Daoy (cell line): ENCODE measurements around the gene RBPJ. TPM values are rescaled to one million over a fixed set of nuclear protein-coding genes. Genes with fewer than 3 reads are reported as not detected.
A peak's percentile ranks its signal among the peaks of the same experiment; 100 is the strongest.

Source experiments
- DNase-seq: peaks from one replicate; pipeline ENCODE4 v3.0.0-alpha.2; 2015; ENCODE audit warnings: low read depth
- total RNA-seq: library from RNA; depleted of rRNA; stranded (reverse); fragments of >200 nt; shearing (Covaris generic); gene quantifications from 2 replicates; pipeline ENCODE4 v1.2.3, GENCODE V29; 2014; rRNA removed

The RBPJ gene
- total RNA-seq: 33.9 and 78.3 TPM in 2 replicates

- DNase-seq: peak; percentile 96
These were observed at the start of gene RBPJ for GRCh38 chr4:26320538-26321372. RBPJ (plus strand) TSS chr4:26321014; CDS start chr4:26321029, 15 bp downstream.

DNA sequence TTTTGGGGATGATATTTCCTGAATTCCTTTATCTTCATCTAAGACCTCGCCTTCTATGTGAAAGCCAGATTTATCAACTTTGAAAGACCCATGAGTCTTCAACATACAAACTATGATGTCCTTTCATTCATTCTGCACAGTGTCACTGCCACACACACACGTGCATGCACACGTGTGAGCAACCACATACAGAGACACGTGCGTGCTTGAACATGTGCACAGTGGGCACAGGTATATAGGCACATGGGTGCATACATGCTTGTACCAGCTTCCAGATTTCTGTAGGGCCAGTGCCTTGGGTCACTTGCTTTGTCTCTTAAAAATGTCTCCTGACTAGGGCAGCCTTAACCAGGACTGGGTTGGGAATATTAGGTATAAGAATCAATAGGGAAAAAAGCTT, 49.1 kb upstream of the RBPJ start:
- no peak for DNase-seq

- no peak for DNase-seq
These were observed 47.9 kb upstream of the RBPJ start for GRCh38 chr4:26272654-26273615.

GRCh38 chr4:26273616-26273980, 47.2 kb upstream of the RBPJ start:
- no peak for DNase-seq

DNA sequence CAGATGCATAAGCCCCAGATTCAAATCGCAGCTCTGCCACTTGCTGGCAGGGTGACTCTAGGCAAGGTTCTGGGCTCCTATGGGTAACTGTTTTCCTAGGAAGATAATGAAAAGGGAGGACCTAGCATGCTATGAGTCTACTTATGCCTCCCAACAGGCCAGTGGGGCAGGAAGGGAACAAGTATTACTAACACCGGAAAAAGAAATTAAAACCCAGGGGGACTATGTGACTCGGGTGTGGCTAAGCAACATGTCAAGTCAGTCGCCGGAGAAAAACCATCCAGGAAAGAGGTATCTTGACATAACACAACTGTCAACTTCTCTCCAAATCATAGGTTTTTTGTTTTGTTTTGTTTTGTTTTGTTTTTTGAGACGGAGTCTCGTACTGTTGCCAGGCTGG, 45.5 kb upstream of the RBPJ start:
- no peak for DNase-seq

GRCh38 chr4:26279446-26279845, 41.4 kb upstream of the RBPJ start:
- no peak for DNase-seq

GRCh38 chr4:26281881-26282280, 38.9 kb upstream of the RBPJ start:
- DNase-seq: no peak

- peak; percentile 15 for DNase-seq
These were observed 36.3 kb upstream of the RBPJ start for GRCh38 chr4:26284536-26284935.

GRCh38 chr4:26285272-26285671, 35.5 kb upstream of the RBPJ start:
- DNase-seq: no peak

DNA sequence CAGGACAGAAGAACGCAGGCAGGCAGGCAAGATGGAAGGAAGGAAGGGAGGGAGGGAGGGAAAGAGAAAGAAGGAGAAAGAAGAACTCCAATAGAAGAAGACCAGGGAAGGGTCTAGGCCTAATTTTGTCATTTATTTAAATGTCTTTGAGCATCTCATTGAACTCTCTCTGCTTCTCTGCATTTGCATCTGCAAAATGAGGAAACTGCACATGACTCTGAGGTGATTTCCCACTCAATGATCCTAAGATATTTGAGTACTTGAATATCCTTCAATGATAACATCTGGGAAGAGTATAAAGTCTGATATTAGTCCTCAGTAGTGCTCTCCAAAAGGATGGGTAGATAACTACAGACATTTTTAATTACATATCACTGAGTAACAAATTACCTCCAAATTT, 33.1 kb upstream of the RBPJ start:
- no peak for DNase-seq

DNA sequence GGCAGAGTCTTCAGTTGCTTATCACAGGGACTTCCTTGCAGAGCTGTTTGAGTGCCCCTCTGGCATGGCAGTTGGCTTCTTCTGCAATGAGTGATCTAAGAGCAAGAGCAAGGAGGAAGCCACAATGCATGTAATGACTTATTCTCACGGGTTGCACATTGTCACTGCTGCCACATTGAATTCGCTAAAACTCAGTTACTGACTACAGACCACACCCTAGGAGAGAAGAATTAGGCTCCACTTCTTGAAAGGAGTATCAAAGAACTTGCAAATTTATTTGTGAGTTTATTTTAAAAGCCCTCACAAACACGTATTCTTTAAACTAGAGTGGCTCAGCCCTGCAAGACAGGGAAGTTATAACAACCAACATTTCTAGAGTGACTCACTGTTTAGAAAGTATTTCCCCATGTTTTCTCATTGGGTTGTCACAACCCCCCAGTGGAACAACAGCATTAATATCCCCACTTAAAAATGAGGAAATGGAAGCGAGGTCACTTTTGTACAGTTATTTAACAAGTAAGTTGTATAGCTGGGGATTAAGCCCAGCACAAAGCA, 32.4 kb upstream of the RBPJ start:
- DNase-seq: peak; percentile 73

DNA sequence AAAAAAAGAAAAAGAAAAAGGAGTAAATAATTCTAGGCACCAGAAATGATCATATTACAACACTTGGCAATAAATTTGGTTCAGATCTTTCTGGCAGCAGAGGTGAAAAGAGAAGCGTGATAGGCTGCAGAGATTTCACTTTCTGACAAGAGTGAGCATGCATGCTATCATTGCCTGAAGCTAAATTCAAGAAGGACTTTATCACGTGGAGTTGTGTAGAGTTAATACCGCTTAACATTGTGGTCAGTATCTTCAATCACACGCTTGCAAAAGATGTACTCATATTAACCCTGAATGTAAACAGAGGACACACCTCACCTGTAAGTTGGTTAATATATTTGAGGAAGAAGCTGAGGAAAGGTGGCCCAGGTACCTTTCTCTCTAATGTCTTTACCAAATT, 31.4 kb upstream of the RBPJ start:
- DNase-seq: no peak

- no peak for DNase-seq
These were observed 30.5 kb upstream of the RBPJ start for GRCh38 chr4:26290321-26290720.

GRCh38 chr4:26294904-26295303, 25.9 kb upstream of the RBPJ start:
- DNase-seq: no peak

- no peak for DNase-seq
These were observed 24.8 kb upstream of the RBPJ start for GRCh38 chr4:26296021-26296420.

- no peak for DNase-seq
These were observed 24.3 kb upstream of the RBPJ start for GRCh38 chr4:26296514-26296913.

GRCh38 chr4:26297219-26297618, 23.6 kb upstream of the RBPJ start:
- no peak for DNase-seq

GRCh38 chr4:26298198-26298947, 22.4 kb upstream of the RBPJ start:
- no peak for DNase-seq

DNA sequence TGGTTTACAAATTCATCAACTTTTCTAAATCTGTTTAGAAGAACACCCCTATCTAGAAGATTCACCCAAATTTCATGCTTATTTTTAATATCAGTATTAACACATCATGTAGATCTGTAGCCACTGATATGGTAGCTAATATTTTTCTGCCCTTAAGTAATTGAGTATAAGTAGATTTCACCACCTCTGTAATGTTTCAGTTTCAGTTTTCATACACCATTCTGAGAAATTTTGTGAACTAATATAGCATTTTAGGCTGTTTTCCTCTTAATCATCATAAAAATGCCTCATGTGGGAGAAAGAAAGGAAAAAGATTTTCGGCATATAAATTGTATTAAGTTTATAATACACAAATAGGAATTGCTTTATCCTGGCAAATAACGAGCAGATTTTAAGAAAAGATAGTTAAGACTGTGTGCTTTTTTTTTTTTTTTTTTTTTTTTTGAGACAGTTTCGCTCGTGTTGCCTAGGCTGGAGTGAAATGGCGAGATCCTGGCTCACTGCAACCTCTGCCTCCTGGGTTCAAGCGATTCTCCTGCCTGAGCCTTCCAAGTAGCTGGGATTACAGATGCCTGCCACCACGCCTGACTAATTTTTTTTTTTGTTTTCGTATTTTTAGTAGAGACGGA, 21.4 kb upstream of the RBPJ start:
- DNase-seq: no peak

- DNase-seq: no peak
These were observed 20.2 kb upstream of the RBPJ start for GRCh38 chr4:26300314-26301307.
